H1 (cell line): Measurements from ENCODE around the gene ENO3. TPM values are rescaled to one million over a fixed set of nuclear protein-coding genes. Genes with fewer than 3 reads are reported as not detected.

Experiments used
- CTCF ChIA-PET: fragments of 300-600 bp; sonication (Branson Sonifier 250); formaldehyde crosslinking; loops from one replicate; lab custom pipeline; 2021; ENCODE audit not compliant: partially characterized antibody; lab: Charles Lee
- POLR2A ChIA-PET: fragments of 300-600 bp; sonication (Branson Sonifier 250); formaldehyde crosslinking; loops from one replicate; lab custom pipeline; 2021; ENCODE audit warnings: inconsistent platforms; ENCODE audit not compliant: partially characterized antibody; lab: Charles Lee
- DNase-seq, 2 experiments: peaks; one replicate each; pipeline versions ENCODE4 v3.0.0 to v3.0.0-alpha.2; 2010 to 2022; ENCODE audit warnings: low spot score in 2 of 2, low read depth in 1 of 2, mixed read lengths in 1 of 2
- FAIRE-seq: peaks from 2 replicates; lab custom pipeline; 2011; peaks lifted over from hg19 to GRCh38; lab: Jason Lieb, UNC
- H2AFZ ChIP-seq: 2 replicates; pipeline ENCODE4 v1.8.1; 2012; ENCODE audit warnings: low read length, inconsistent platforms
- H2AK5ac ChIP-seq: 2 replicates; pipeline ENCODE4 v1.6.1; 2013; ENCODE audit warnings: low read depth, low read length
- H2BK120ac ChIP-seq: replicated peaks from 2 replicates; pipeline ENCODE3; 2013; ENCODE audit warnings: low read depth, low read length, inconsistent platforms
- H2BK12ac ChIP-seq: 2 replicates; pipeline ENCODE4 v1.6.1; 2013; ENCODE audit warnings: low read depth, low read length
- H2BK15ac ChIP-seq: 2 replicates; pipeline ENCODE4 v1.6.1; 2013; ENCODE audit warnings: low read length
- H2BK20ac ChIP-seq: 2 replicates; pipeline ENCODE4 v1.6.1; 2013; ENCODE audit warnings: low read length
- H2BK5ac ChIP-seq: 2 replicates; pipeline ENCODE4 v1.6.1; 2013; ENCODE audit warnings: low read depth, low read length
- H3K14ac ChIP-seq: 2 replicates; pipeline ENCODE4 v1.6.1; 2013; ENCODE audit warnings: inconsistent platforms; ENCODE audit not compliant: insufficient read length
- H3K18ac ChIP-seq: 2 replicates; pipeline ENCODE4 v1.6.1; 2013; ENCODE audit warnings: low read length; ENCODE audit errors: extremely low read depth
- H3K23ac ChIP-seq: 2 replicates; pipeline ENCODE4 v1.6.1; 2013; ENCODE audit warnings: inconsistent platforms; ENCODE audit not compliant: insufficient read length
- H3K23me2 ChIP-seq: 2 replicates; pipeline ENCODE4 v1.6.1; 2013; ENCODE audit warnings: low read depth, low read length
- H3K27ac ChIP-seq: 2 replicates; pipeline ENCODE4 v1.6.1; 2011; ENCODE audit warnings: low read depth, low read length, inconsistent platforms
- H3K27me3 ChIP-seq, 4 experiments: replicated peaks in 1 of 4; 1 replicate in 1 of 4; 2 replicates in 3 of 4; pipeline versions ENCODE4 v1.6.1 to v1.8.1; 2011 to 2013; ENCODE audit warnings: low read length in 3 of 4, mild to moderate bottlenecking in 3 of 4, inconsistent platforms in 2 of 4, mixed read lengths in 2 of 4, moderate library complexity in 1 of 4; ENCODE audit not compliant: control insufficient read depth in 3 of 4, insufficient read depth in 3 of 4; ENCODE audit errors: extremely low read depth in 1 of 4
- H3K36me3 ChIP-seq, 4 experiments: 2 replicates each; pipeline versions ENCODE4 v1.6.1 to v1.8.1; 2011 to 2013; ENCODE audit warnings: mild to moderate bottlenecking in 4 of 4, low read length in 3 of 4, moderate library complexity in 2 of 4, control low read depth in 1 of 4, inconsistent platforms in 1 of 4; ENCODE audit not compliant: insufficient read depth in 4 of 4, control insufficient read depth in 2 of 4
- H3K4ac ChIP-seq: replicated peaks from 2 replicates; pipeline ENCODE3; 2013; ENCODE audit warnings: low read length, low read depth, mixed read lengths, inconsistent platforms; ENCODE audit not compliant: insufficient read length
- H3K4me1 ChIP-seq, 4 experiments: replicated peaks in 1 of 4; 1 replicate in 1 of 4; 2 replicates in 3 of 4; pipeline versions ENCODE4 v1.6.1 to v1.8.1; 2011 to 2013; ENCODE audit warnings: low read length in 3 of 4, inconsistent platforms in 2 of 4, mixed read lengths in 1 of 4; ENCODE audit not compliant: insufficient read depth in 4 of 4, control insufficient read depth in 3 of 4
- H3K4me2 ChIP-seq, 2 experiments: 2 replicates each; pipeline versions ENCODE4 v1.6.1 to v1.8.1; 2011 to 2013; ENCODE audit warnings: low read depth in 2 of 2, low read length in 2 of 2, control low read depth in 1 of 2, inconsistent platforms in 1 of 2, mild to moderate bottlenecking in 1 of 2; ENCODE audit not compliant: insufficient read depth in 1 of 2
- H3K4me3 ChIP-seq, 4 experiments: fragments of 200-600, 300-600 bp in 1 of 4; sonication (generic), shearing (Covaris generic), sonication (Bioruptor Twin) in 1 of 4; 2 replicates each; pipeline versions ENCODE4 v1.5.1 to v1.8.1; 2011 to 2016; ENCODE audit warnings: low read length in 4 of 4, low read depth in 3 of 4, control low read depth in 2 of 4, inconsistent platforms in 2 of 4, mild to moderate bottlenecking in 2 of 4, mixed read lengths in 1 of 4, moderate library complexity in 1 of 4; ENCODE audit not compliant: insufficient read depth in 2 of 4; ENCODE audit errors: extremely low read depth in 1 of 4
- H3K56ac ChIP-seq: replicated peaks from 2 replicates; pipeline ENCODE3; 2013; ENCODE audit warnings: low read depth, mild to moderate bottlenecking, mixed read lengths, low read length, inconsistent platforms; ENCODE audit not compliant: insufficient read length
- H3K79me1 ChIP-seq: 2 replicates; pipeline ENCODE4 v1.6.1; 2013; ENCODE audit warnings: low read depth, low read length, control low read depth
- H3K79me2 ChIP-seq, 2 experiments: 2 replicates each; pipeline versions ENCODE4 v1.6.1 to v1.8.1; 2012 to 2013; ENCODE audit warnings: low read length in 2 of 2, mild to moderate bottlenecking in 2 of 2, inconsistent platforms in 1 of 2; ENCODE audit not compliant: insufficient read depth in 2 of 2, control insufficient read depth in 1 of 2
- H3K9ac ChIP-seq, 4 experiments: replicated peaks in 1 of 4; 1 replicate in 1 of 4; 2 replicates in 3 of 4; pipeline versions ENCODE4 v1.6.1 to v1.8.1; 2011 to 2013; ENCODE audit warnings: low read depth in 3 of 4, low read length in 3 of 4, control low read depth in 2 of 4, mild to moderate bottlenecking in 2 of 4, moderate library complexity in 2 of 4, inconsistent platforms in 1 of 4; ENCODE audit errors: extremely low read depth in 1 of 4
- H3K9me3 ChIP-seq, 2 experiments: 2 replicates each; pipeline versions ENCODE4 v1.6.1 to v1.8.1; 2012 to 2013; ENCODE audit warnings: mild to moderate bottlenecking in 2 of 2, moderate library complexity in 2 of 2, control low read depth in 1 of 2, inconsistent platforms in 1 of 2, low read depth in 1 of 2, low read length in 1 of 2, mixed read lengths in 1 of 2; ENCODE audit not compliant: insufficient read depth in 2 of 2
- H4K20me1 ChIP-seq, 2 experiments: replicated peaks in 1 of 2; 2 replicates each; pipeline versions ENCODE3 to v1.8.1; 2011 to 2013; ENCODE audit warnings: inconsistent platforms in 2 of 2, low read length in 2 of 2, mild to moderate bottlenecking in 1 of 2; ENCODE audit not compliant: insufficient read depth in 2 of 2, control insufficient read depth in 1 of 2
- H4K5ac ChIP-seq: 2 replicates; pipeline ENCODE4 v1.6.1; 2013; ENCODE audit warnings: low read length, low read depth, mixed read lengths, inconsistent platforms; ENCODE audit not compliant: insufficient read length
- H4K8ac ChIP-seq: 2 replicates; pipeline ENCODE4 v1.8.0; 2013; ENCODE audit warnings: mild to moderate bottlenecking, moderate library complexity, low read length, inconsistent platforms; ENCODE audit not compliant: insufficient read depth; ENCODE audit errors: extremely low read depth
- H4K91ac ChIP-seq: replicated peaks from 2 replicates; pipeline ENCODE3; 2013; ENCODE audit warnings: low read length, mixed read lengths, inconsistent platforms; ENCODE audit not compliant: insufficient read length
- ASH2L ChIP-seq: fragments of 200-600, 300-600 bp; sonication (generic); IDR thresholded peaks from one replicate; pipeline ENCODE4 v1.7.1; 2017; ENCODE audit warnings: low read length
- BRCA1 ChIP-seq: IDR thresholded peaks from 2 replicates; pipeline ENCODE4 v1.6.1; 2012; ENCODE audit warnings: low read depth, low read length, improper control_type of control experiment
- CBX5 ChIP-seq: fragments of 300-800, 300-1000 bp; sonication (generic); IDR thresholded peaks from 2 replicates; pipeline ENCODE4 v1.7.1; 2016; ENCODE audit warnings: antibody characterized with exemption, low read length, low read depth
- CHD1 ChIP-seq: IDR thresholded peaks from 2 replicates; pipeline ENCODE4 v1.6.1; 2012; ENCODE audit warnings: low read depth, low read length, improper control_type of control experiment
- CTCF ChIP-seq, 3 experiments: IDR thresholded peaks; 1 replicate in 2 of 3; 2 replicates in 1 of 3; pipeline versions ENCODE4 v1.5.1 to v1.6.1; 2011; ENCODE audit warnings: low read length in 3 of 3, mild to moderate bottlenecking in 3 of 3, inconsistent platforms in 2 of 3, low read depth in 1 of 3, moderate library complexity in 1 of 3; ENCODE audit not compliant: insufficient read depth in 1 of 3; ENCODE audit errors: control extremely low read depth in 1 of 3
- JUN ChIP-seq: IDR thresholded peaks from 2 replicates; pipeline ENCODE4 v1.6.1; 2011; ENCODE audit warnings: low read depth, mild to moderate bottlenecking, improper control_type of control experiment, low read length
- KDM5A ChIP-seq: fragments of 200-600 bp; IDR thresholded peaks from 2 replicates; pipeline ENCODE4 v1.7.1; 2012; ENCODE audit warnings: mild to moderate bottlenecking, low read length, inconsistent platforms, mixed read lengths
- POU5F1 ChIP-seq: IDR thresholded peaks from 2 replicates; pipeline ENCODE4 v1.6.1; 2011; ENCODE audit warnings: low read depth, mild to moderate bottlenecking, low read length, moderate library complexity
- RXRA ChIP-seq: IDR thresholded peaks from 2 replicates; pipeline ENCODE4 v1.6.1; 2011; ENCODE audit warnings: low read depth, mild to moderate bottlenecking, low read length, moderate library complexity; ENCODE audit not compliant: insufficient read depth
- SP4 ChIP-seq: IDR thresholded peaks from 2 replicates; pipeline ENCODE4 v1.6.1; 2012; ENCODE audit warnings: low read length, inconsistent platforms
- TBP ChIP-seq: IDR thresholded peaks from 2 replicates; pipeline ENCODE4 v1.6.1; 2011; ENCODE audit warnings: low read depth, low read length, improper control_type of control experiment
- YY1 ChIP-seq: IDR thresholded peaks from 2 replicates; pipeline ENCODE4 v1.6.1; 2011; ENCODE audit warnings: low read depth, mild to moderate bottlenecking, low read length
- WGBS, 2 experiments: shearing (Covaris generic) in 1 of 2; methylation state at CpG; one replicate each; pipeline versions ENCODE4 v1.1.6 to v1.1.7; 2013 to 2015; ENCODE audit warnings: low lambda C conversion rate in 2 of 2, mixed read lengths in 2 of 2, inconsistent platforms in 1 of 2, low coverage in 1 of 2, missing lambda C conversion rate in 1 of 2; ENCODE audit not compliant: insufficient replicate concordance in 2 of 2, insufficient coverage in 1 of 2, insufficient read length in 1 of 2; ENCODE audit errors: extremely low coverage in 1 of 2, missing lambda C conversion rate in 1 of 2; 5-methylcytosine and 5-hydroxymethylcytosine counted together
- polyA plus RNA-seq, 7 experiments: library from polyadenylated mRNA; depleted of rRNA in 3 of 7; stranded (reverse) in 5 of 7; unstranded in 2 of 7; fragments of >200 nt in 5 of 7; fragments of 200-250 nt in 2 of 7; gene quantifications; 1 replicate in 5 of 7; 2 replicates in 1 of 7; 4 replicates in 1 of 7; pipeline versions ENCODE4 v1.2.1 to v1.2.3, GENCODE V29; 2011 to 2013; ENCODE audit warnings: missing spikeins in 2 of 7, mixed read lengths in 2 of 7
- total RNA-seq: library from RNA; stranded (reverse); fragmentation: NEBNext Ultra II Directional; extraction: Animal tissue kit (Norgen Biotek cat#: 25700); gene quantifications from 2 replicates; pipeline ENCODE4 v1.2.1, GENCODE V29; 2021

ENO3 gene
- total and polyA plus RNA-seq, 2 of the 8 experiments (the other 6 are each of a cell fraction or from before 2014, with no cell fraction given), result 25.0 to 25.7 TPM

- Histone ChIP-seq H3K56ac (no peak overlapping the region), H3K9me3 (no peaks in the 10 kb centered on the region), H2BK12ac (no peak overlapping the region), H2BK20ac (no peak overlapping the region), H4K91ac (no peak overlapping the region), H3K14ac (no peak overlapping the region), H2BK120ac (no peak overlapping the region), H3K4me1 (peaks cover 0 to 13% (median 4%) of the 10 kb centered on the region in 4 experiments; a peak in 6 of 7 replicates), H4K8ac (no peak overlapping the region), H3K23me2 (peaks cover 3% of the 10 kb centered on the region; the same call in 1 of the 2 replicates), H3K79me1 (no peaks in the 10 kb centered on the region), H3K27me3 (0 out of 7 replicates have a peak, but pooled peaks cover 0 to 2% (median 0%) of the 10 kb centered on the region in 4 experiments), H2AK5ac (no peak overlapping the region), H3K79me2 (no peaks in the 10 kb centered on the region), H3K36me3 (no peaks in the 10 kb centered on the region; a peak in 1 of 8 replicates), H3K4ac (no peak overlapping the region), H3K18ac (no peak overlapping the region), H2BK15ac (no peak overlapping the region; the same call in 1 of the 2 replicates), H2AFZ (no peak overlapping the region), H3K4me2 (no peak overlapping the region; a peak in 1 of 4 replicates), H3K4me3 (no peak overlapping the region), H4K5ac (no peak overlapping the region), H2BK5ac (no peak overlapping the region), H3K27ac (no peak overlapping the region), H3K23ac (no peak overlapping the region), H4K20me1 (no peaks in the 10 kb centered on the region), H3K9ac (no peak overlapping the region)
- no peak for FAIRE-seq
- ChIA-PET POLR2A (interaction anchor here (0.8 to 6.4 kb wide), 3 partner anchors 35 to 194 kb away, joined by 3 to 49 read pairs (median 6); partner anchors contain the start of genes RNF167 and SLC25A11), CTCF (interaction anchor here (0.6 to 4.4 kb wide), 12 partner anchors 10 to 336 kb away, joined by 3 to 23 read pairs (median 3); partner anchors contain the start of gene CAMTA2)
- WGBS, 2 experiments, result 87% methylated on average over 8 of the region's 8 CpGs; no CpG with 5 or more reads in 1 of the 2 experiments
- no peak for DNase-seq
- TF ChIP-seq CHD1, result no peak
- TF ChIP-seq CTCF (IDR thresholded peaks at IDR 0.05; ENCODE audit: control extremely low read depth in 1 of 3, insufficient read depth in 1 of 3, low read depth in 1 of 3, low read length in 3 of 3), result no peak
- TF ChIP-seq JUN, result no peak
- TF ChIP-seq TBP, result no peak
- no peak for TF ChIP-seq YY1
- TF ChIP-seq KDM5A, result no peak
- TF ChIP-seq RXRA, result no peak
- no peak for TF ChIP-seq SP4
- no peak for TF ChIP-seq POU5F1
- TF ChIP-seq ASH2L, result no peak
- no peak for TF ChIP-seq BRCA1
- no peak for TF ChIP-seq CBX5
These were observed 48.4 kb upstream of the ENO3 start for GRCh38 chr17:4902540-4902939.
